HG03457 (cell line): Measurements from ENCODE around the gene PPP1R27.

Experiments used
- ATAC-seq: cut with Tn5 transposase; IDR thresholded peaks from one replicate; pipeline ENCODE4 v1.9.1; 2021; ENCODE audit warnings: moderate number of reproducible peaks; ENCODE audit not compliant: unreplicated experiment

Gene PPP1R27

DNA sequence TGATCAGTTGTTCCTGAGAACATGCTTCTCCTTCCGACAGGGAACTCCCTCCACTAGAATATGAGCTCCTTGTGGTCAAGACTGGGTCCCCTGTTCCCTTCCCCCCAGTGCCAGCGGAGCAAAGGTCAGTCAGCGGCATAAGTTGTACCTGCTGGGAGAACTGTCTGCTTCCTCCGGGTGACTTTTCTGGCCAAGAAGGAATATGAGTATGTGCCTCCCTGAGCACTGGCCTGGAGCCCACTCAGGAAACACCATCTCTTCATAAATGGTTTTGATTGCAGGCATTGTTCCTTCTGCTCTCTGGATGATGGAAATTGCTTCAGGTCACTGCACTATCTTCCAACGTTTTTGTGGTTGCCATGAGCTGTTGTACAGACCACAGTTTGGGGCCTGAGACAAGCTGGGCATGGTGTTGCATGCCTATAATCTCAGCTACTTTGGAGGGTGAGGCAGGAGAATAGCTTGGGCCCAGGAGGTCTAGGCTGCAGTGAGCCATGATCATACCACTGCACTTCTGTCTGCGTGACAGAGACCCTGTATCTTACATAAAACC, 28.3 kb upstream of the PPP1R27 start:
- ATAC-seq = no peak

DNA sequence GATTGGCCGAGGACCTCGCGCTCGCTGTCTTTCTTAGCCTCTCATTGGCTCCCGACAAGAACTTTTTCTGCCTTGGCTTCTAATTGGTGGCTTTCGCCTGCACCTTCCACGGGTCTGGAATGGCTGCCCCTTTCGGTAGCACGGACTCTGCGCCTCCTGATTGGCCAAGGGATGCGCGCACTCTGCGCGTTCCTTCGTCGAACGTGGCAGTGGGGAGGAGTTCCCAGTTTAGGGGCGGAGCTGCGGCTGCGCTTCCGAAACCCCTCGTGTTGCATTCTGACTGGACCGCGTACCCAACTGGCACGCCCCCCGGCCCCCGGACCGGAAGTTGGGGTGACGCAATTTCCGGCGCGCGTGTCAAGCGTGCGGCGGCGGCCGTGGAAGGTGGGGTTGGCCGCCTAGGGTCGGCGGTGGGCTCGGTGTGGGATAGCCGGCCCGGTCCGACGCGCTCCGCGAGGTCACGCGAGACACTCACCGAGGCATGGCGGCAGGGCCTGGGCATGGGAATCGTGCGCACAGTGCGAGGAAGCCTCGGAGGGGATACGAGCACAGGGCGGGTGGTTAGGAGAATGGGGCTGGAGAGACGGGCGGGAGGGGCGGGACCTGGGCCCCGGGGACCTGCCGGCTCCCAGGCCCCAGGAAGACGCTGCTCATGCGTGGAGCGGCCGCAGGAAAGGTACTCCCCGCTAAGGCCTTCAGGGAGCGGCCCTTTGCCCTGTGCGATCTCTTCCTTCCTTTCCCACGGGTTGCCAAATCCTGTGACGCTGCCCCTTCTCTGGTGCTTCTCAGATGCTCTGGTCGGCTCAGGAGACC, 26.1 kb upstream of the PPP1R27 start:
- peak; percentile 66 for ATAC-seq

DNA sequence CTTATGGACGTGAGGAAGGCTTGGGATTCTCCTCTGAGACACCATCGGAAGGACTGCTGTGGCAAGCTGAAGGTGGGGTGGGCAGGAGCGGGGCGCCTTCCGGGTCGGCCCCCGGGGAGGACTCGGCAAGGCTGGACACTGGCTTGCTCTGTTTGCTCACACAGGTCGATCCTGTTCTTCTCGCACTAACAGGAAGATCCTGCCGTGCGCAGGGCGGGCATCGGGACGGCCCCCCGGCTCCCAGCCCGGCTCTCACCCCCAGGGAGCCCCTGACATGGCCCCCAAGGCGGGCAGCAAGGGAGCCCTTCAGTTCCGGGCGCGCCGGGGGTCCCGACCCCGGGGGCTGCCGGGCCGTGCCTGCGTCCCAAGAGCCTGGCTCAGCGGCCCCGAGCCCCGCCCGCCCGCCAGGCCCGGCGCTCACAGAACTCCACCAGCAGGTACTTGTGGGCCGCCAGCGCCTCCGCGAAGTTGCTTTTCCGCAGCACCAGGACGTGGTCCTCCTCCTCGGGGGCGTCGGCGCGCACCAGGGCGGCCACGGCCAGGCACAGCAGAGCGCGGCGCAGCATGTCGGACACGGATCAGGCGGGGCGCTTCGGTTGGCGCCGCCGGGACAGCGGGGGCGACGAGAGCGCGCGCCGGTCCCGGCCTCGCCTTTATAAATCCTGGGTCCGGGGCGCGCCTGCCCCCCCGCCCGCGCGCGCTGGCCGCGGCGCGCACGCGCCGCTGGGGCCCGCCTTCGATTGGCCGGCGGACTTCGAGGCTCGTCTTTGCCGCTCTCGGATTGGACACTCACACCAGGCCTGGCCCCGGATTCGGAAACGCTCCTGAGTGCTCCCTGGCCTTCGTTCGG, 25.3 kb upstream of the PPP1R27 start, which contains the start of gene P4HB:
TSS of gene P4HB (minus strand) at position 630 of the 850 bp plus-strand sequence. CDS start at position 566, 64 bp downstream.
- ATAC-seq = peak; percentile 8

DNA sequence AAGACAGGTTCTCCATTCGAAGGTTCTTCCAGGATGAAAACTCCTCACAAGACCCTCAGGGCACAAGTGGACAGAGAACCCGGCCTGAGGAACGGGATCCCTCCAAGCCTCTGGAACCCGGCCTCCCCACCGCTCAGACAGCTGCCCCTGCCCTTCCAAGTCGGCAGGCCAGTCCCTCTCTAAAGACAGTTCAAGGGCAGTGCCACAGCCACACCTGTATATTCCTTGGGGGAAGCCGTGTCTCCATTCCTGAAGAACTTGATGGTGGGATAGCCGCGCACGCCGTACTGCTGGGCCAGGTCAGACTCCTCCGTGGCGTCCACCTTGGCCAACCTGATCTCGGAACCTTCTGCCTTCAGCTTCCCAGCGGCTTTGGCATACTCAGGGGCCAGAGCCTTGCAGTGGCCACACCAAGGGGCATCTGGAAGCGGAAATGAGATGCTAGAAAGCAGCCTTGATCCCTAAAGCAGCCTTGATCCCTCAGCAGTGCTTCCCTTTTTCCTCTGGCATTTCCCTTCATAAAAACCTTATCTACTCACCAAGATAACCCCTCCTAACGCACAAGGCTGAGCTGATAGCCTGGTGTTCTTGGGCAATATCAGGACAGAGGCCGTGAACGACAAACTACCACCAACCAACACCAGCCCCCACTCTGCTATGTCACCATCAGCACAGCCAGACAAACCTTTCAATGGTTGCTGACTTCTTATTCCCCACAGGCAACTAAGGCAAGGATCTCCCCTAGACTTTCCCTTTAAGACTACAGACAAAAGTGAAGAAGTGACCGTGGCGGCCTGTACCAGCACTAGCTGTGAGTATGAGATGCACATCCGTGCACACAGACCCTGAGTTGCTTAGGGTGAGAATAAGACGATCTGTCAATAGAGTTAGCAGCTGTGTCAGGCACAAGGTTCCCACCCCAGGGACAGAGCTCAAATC, 24.4 kb upstream of the PPP1R27 start:
- ATAC-seq = no peak

DNA sequence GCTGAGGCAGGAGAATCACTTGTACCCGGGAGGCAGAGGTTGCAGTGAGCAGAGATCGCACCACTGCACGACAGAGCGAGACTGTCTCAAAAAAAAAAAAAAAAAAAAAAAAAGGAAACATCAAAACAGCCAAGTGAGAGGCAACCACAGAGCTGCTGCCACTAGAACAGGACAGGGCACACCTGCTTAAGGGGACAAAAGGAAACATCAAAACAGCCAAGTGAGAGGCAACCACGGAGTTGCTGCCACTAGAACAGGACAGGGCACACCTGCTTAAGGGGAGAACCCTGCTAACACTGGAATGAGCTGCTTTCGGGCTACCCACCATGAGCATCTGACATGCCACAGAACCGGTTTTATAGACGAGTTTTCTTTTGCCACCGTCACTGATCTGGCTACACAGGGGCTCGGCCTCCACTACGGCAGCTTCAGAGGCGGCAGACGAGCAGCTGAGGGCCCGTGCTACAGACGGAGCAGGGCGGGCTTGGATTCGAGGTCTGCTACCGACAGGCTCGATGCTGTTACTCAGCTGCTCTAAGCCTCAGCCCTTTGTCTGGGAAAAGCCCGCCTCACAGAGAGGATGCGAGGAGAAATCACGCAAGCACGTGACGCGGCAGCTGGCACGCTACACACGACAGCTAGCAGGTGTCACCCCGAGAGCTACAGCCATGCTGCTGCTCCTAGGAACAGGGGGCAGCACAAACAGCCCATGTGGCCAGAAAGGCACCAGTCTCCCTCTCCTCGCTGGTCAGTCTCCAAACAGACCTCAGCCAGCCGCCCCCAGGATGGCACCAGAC, 23.5 kb upstream of the PPP1R27 start:
- ATAC-seq = no peak

DNA sequence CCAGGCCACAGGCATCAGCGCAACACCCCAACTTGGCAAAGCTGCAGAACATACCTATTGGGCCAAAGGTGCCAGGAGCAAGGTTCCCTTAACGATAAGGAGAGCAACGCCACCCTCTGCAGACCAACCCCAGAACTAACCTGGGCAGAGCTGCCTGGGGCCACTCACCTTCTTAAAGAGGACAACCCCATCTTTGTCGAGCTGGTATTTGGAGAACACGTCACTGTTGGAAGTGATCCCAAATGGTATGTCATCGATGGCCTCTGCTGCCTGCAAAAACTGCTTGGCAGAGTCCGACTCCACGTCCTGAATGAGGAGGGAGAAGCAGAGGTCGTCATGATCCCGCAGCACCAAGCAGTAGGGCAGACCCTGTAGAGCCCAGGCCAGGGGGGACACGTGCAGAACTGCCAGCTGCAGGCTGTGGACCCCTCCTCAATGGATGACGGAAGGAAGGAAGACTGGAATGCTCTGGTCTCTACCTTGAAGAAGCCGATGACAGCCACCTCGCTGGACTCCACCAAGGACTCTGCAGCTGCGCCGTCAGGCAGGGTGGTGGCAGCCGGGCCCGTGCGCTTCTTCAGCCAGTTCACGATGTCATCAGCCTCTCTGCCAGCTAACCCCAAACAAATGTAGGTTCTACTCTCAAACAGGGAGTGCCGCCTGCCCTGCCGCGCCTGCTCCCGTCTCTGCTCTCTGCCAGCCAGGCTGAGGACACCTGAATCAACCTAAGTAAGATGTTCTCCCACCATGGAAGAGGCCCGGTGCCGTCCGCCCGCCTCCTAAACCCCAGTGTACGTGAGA, 20.3 kb upstream of the PPP1R27 start:
- ATAC-seq = no peak

DNA sequence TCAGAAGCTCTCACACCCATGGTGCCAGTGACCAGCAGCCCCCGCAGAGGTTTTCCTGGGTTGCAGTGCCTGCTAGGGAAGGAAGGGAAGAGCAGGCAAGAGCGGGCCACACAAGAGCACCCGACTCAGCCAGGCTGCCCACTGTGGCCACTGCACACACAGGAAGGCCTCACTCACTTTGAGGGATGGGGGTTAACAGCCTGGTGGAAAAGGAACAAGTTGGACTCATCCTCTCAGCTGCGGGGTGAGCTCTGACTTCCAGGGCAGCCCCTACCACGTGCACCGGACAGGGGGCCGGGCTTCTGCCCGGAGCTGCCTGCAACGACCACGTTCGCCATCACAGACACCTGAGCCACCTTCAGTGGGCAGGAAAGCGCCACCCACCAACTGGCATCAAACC, 17.4 kb upstream of the PPP1R27 start:
- no peak for ATAC-seq

DNA sequence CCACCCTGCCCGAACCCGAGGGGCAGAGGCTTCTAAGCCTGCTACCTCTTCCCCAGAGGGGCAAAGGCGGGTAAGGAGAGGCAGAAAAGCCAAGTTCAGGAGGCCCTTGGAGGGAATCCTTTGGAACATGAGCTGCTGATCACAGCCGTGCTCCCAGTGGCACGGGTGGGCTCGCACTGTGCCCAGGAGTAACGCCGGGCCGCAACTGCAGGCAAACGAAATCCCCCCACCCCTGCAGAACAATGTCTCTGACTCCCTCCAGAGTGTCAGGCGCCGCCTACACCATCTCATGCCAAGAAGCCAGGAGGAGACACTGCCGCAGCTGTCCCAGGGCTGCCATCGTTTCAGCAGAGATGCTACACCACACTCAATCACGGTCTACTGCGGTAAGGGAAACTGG, 16.6 kb upstream of the PPP1R27 start:
- no peak for ATAC-seq

DNA sequence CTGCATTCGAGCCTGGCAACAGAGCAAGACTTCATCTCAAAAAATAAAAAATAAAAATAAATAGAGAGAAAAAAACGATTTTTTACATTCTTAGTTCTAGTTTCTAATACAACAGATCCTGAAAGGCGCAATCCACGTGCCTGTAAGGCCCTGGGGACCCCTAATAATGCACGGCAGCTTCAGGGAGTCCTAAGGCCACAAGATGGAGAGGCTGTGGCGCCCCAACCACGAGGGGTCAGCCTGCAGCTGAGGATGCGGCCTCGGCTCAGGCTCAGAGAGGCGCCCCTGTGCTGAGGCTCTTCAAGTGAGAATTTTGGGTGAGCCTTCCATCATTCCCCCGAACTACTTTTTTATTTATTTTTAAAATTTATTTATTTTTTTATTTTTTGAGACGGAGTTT, 14.6 kb upstream of the PPP1R27 start:
- ATAC-seq = no peak

DNA sequence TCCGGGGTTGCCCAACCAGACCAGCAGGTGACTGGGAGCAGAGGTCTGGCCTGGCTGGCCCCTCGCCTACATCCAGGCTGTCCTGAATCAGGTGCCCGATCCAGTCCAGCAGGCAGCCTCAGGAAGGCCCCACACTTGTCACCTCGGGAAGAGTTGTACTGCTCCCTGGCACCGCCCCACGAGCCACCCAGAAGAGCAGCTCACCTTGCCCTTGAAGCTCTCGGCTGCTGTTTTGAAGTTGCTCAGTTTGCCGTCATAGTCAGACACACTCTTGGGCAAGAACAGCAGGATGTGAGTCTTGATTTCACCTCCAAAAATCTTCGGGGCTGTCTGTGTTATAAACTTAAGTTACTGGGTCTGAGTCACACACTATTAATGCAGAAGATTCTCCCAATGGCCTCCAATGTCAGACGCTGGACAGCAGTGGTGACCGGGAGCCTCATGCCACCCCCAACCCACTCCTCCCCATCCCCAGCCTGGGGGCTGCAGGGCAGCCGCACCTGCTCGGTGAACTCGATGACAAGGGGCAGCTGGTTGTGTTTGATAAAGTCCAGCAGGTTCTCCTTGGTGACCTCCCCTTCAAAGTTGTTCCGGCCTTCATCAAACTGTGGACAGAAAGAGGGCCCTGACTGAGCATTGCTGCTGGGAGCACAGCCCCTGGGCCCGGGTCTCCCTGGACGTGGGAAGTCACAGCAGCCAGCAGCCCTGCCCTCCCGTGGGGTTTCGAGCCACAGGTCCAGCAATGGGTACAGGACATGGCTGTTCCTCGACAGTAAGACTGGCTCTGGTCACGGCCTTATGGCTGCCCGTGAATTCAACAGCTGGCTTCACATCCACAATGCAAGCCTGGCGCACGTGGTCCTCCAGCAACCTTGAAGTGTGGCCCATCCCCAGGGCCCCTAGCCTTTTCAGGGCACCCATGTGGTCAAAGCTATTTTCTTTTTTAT, 12.2 kb upstream of the PPP1R27 start:
- no peak for ATAC-seq

DNA sequence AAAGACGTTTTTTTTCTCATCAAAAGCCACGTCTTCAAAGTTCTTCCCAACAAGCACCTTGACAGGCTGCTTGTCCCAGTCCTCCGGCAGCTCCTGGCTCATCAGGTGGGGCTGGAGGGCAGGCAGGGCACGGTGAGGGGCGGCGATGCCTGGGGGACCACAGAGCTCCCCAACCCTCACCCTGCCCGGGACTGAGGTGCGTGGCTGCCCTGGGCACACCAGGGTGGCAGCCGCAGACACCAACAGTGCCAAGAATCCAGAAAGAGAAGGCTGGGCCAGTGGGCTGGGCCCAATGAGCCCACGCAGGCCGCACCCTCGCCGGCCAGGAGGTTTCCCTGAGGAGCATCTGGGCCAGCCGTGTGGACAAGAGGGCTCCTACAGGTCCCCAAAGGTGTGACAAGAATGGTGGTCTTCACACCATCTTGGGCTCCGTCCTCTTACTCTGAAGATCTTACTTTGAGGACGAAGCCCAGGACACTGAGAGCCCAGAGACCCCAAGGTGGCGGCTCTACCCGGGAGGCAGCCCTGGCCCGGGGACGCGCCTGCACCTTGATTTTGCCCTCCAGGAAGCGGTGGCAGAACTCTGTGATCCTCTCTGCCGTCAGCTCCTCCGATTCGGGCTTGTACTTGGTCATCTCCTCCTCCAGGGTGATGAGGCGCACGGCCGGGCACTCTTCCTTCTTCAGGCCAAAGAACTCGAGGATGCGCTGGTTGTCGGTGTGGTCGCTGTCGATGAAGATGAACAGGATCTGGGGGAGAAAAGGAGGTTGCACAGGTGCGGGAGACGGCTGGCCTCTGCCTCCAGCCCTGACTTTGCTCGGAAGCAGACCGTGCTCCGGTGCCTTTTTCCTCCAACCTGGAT, 11.3 kb upstream of the PPP1R27 start:
- ATAC-seq = no peak

DNA sequence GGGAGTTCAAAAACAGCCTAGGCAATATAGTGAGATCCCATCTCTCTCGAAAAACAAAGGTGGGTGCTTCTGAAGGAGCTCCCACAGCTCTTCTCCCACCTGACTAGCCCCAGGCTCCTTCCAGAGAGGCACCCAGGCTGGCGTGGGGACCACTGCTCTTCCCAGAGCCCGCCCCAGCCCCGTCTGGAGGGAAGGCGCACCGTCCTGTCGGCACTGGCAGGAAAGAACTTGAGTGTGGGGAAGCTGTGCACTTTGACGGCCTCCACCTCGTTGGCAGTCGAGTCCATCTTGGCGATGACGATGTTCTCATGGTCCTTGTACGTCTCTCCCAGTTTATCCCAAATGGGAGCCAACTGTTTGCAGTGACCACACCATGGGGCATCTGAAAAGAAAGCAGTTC, 10.5 kb upstream of the PPP1R27 start:
- ATAC-seq = no peak

DNA sequence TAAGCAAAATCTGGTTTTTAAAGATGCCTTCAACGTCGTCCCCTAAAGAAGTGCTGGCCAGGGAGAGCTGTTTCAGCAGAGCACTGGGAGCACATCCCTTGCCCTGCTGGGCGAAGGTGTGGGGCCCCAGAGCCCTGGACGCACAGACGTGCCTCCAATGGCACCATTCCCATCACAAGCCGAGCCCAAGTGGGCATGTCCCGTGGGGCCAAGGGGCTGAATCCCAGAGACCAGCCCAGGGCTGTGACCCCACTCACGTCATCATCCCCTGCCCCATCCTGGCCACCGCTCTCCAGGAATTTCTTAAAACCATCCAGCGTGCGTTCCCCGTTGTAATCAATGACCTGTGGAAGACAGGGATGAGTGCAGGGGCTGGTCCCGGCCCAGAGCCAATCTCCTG, 10.0 kb upstream of the PPP1R27 start:
- no peak for ATAC-seq

DNA sequence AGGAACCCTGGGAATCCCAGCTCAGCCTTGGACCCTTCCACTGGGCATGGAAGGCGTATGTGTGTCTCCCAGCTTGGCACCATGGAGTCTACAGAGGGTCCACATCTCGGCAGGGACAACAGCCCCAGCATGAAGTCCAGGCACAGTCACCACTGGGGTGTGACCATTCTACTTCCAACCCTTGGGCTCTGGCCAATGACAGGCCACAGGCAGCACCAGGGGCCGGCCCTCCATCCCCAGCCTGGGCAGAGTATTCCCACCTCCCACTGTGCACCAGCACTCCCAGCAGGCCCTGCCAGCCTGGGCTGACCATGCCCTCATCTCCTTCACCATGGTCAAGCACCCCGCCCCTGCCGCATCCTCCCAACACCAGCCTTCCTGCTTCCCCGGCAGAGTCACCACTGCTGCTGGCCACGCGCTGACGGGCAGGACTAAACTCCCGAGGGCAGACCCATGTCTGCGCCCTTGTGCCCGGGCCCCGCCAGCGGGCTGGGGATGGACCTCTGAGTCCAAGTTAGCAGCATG, 9.5 kb upstream of the PPP1R27 start:
- no peak for ATAC-seq

DNA sequence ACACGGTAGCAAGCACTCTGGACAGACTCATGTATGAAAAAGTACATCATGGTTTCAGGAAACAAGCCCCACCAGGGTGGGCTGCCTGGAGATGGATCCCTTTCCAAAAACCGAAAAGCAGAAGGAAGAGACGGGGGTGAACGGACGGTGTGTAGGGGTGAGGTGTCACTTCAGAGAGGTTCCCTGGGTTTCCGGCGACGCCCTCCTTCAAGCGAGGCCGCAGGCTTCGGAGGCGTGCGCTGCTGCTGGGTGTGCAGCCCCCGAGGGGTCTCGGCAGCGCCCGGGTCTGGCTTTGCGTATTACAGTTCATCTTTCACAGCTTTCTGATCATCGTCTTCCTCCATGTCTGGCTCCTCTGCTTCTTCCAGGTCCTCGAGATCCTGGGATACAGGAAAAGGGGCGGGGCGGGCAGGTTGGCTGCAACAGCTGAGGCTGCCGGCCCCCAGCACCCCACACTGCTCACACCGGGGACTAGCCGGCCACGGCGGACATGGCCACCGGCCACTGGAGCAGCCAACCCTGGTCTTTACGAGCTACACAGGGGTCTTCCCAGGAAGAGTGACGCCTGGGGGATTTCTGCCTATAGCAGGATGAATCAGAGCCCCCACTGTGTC, 9.0 kb upstream of the PPP1R27 start:
- ATAC-seq = no peak
